ENCODE measurements around the gene NXPH1. TPM values are rescaled to one million over a fixed set of nuclear protein-coding genes. Genes with fewer than 3 reads are reported as not detected.

Gene NXPH1
- polyA plus RNA-seq, 1 donor from 2014 or later = 15.9 TPM

DNA sequence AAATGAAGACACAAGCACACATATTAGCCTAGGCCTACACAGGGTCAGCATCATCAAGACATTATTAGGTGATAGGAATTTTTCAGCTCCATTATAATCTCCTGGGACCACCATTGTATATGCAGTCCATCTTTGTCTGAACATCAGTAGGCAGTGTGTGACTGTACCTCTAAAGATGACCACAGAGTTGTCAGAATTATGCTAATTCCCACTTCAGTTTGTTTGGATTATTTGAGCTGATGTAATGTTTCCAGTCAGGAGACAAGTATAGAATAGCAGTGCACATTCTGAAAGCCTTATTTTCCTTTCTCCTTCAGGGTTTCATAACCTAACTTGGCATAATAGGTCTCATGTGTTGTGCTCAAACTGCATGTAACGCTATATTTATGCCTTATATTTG is 306.4 kb downstream of the NXPH1 start:
- no peak overlapping the region for H3K27ac ChIP-seq (ENCODE audit: low read length)
- no peak overlapping the region for H2AFZ ChIP-seq (ENCODE audit: low read depth, low read length)
- no peaks in the 10 kb centered on the region for H4K20me1 ChIP-seq (ENCODE audit: insufficient read depth)
- no peaks in the 10 kb centered on the region for H3K9me2 ChIP-seq (ENCODE audit: insufficient read depth, low read length)
- H3K9ac ChIP-seq (ENCODE audit: low read length) = no peak overlapping the region
- H3K4me3 ChIP-seq (ENCODE audit: low read length) = no peak overlapping the region
- H3K79me2 ChIP-seq (replicated peaks; ENCODE audit: insufficient read depth, low read length) = no peaks in the 10 kb centered on the region
- H3F3A ChIP-seq (ENCODE audit: insufficient read depth, low read length, poor library complexity, severe bottlenecking) = no peaks in the 10 kb centered on the region
- no peaks in the 10 kb centered on the region for H3K9me3 ChIP-seq (ENCODE audit: low read length)
- H3K27me3 ChIP-seq (ENCODE audit: insufficient read depth, low read depth, low read length) = no peaks in the 10 kb centered on the region
- TF ChIP-seq, protein P1, sequence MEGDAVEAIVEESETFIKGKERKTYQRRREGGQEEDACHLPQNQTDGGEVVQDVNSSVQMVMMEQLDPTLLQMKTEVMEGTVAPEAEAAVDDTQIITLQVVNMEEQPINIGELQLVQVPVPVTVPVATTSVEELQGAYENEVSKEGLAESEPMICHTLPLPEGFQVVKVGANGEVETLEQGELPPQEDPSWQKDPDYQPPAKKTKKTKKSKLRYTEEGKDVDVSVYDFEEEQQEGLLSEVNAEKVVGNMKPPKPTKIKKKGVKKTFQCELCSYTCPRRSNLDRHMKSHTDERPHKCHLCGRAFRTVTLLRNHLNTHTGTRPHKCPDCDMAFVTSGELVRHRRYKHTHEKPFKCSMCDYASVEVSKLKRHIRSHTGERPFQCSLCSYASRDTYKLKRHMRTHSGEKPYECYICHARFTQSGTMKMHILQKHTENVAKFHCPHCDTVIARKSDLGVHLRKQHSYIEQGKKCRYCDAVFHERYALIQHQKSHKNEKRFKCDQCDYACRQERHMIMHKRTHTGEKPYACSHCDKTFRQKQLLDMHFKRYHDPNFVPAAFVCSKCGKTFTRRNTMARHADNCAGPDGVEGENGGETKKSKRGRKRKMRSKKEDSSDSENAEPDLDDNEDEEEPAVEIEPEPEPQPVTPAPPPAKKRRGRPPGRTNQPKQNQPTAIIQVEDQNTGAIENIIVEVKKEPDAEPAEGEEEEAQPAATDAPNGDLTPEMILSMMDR (IDR thresholded peaks at IDR 0.05; ENCODE audit: poor library complexity, severe bottlenecking) = no peak
- TF ChIP-seq EZH2 (IDR thresholded peaks at IDR 0.05; ENCODE audit: borderline replicate concordance, insufficient read depth, low read length, poor library complexity, severe bottlenecking) (no peak), POLR2AphosphoS5 (IDR thresholded peaks at IDR 0.05) (no peak), SMC3 (conservative IDR thresholded peaks at IDR 0.05; ENCODE audit: poor library complexity) (no peak)
- no peaks in the 10 kb centered on the region for H3K36me3 ChIP-seq (ENCODE audit: insufficient read depth, low read length)
- no peak overlapping the region for H3K4me2 ChIP-seq (ENCODE audit: low read length)

DNA sequence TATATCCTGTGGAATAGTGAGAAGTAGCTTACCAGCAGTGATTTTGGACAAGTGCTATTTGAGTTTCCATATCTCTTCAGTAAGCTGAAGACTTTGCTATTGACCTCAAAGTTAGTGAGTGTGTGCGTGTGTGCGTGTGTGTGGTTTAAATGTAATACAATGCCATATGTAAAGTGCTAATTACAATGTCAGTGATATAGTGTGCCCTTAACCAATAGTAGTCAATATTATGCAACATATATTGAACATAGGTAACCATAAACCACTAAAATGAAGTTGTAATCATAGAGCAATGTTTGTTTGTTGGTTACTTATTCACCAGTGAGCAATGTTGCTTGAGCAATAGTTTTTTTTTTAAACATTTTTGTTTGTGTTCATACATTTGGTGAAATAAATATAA is 309.4 kb downstream of the NXPH1 start:
- Histone ChIP-seq H3K9me3 (ENCODE audit: low read length) (no peaks in the 10 kb centered on the region), H3K36me3 (ENCODE audit: insufficient read depth, low read length) (no peaks in the 10 kb centered on the region), H3F3A (ENCODE audit: insufficient read depth, low read length, poor library complexity, severe bottlenecking) (no peaks in the 10 kb centered on the region), H3K4me2 (ENCODE audit: low read length) (no peak overlapping the region), H3K4me3 (ENCODE audit: low read length) (no peak overlapping the region), H3K9me2 (ENCODE audit: insufficient read depth, low read length) (no peaks in the 10 kb centered on the region), H2AFZ (ENCODE audit: low read depth, low read length) (no peak overlapping the region), H3K27ac (ENCODE audit: low read length) (no peak overlapping the region), H3K9ac (ENCODE audit: low read length) (no peak overlapping the region), H4K20me1 (ENCODE audit: insufficient read depth) (no peaks in the 10 kb centered on the region), H3K79me2 (replicated peaks; ENCODE audit: insufficient read depth, low read length) (no peaks in the 10 kb centered on the region), H3K27me3 (ENCODE audit: insufficient read depth, low read depth, low read length) (no peaks in the 10 kb centered on the region)
- no peak for TF ChIP-seq POLR2AphosphoS5 (IDR thresholded peaks at IDR 0.05)
- no peak for TF ChIP-seq EP300 (conservative IDR thresholded peaks at IDR 0.05; ENCODE audit: poor library complexity, severe bottlenecking)
- no peak for TF ChIP-seq SMC3 (conservative IDR thresholded peaks at IDR 0.05; ENCODE audit: poor library complexity)
- no peak for TF ChIP-seq TAF1 (IDR thresholded peaks at IDR 0.05; ENCODE audit: low read depth)
- TF ChIP-seq MXI1 (conservative IDR thresholded peaks at IDR 0.05; ENCODE audit: poor library complexity, severe bottlenecking) = no peak
- TF ChIP-seq, protein P1 (IDR thresholded peaks at IDR 0.05; ENCODE audit: poor library complexity, severe bottlenecking) = no peak
- TF ChIP-seq, protein P2, sequence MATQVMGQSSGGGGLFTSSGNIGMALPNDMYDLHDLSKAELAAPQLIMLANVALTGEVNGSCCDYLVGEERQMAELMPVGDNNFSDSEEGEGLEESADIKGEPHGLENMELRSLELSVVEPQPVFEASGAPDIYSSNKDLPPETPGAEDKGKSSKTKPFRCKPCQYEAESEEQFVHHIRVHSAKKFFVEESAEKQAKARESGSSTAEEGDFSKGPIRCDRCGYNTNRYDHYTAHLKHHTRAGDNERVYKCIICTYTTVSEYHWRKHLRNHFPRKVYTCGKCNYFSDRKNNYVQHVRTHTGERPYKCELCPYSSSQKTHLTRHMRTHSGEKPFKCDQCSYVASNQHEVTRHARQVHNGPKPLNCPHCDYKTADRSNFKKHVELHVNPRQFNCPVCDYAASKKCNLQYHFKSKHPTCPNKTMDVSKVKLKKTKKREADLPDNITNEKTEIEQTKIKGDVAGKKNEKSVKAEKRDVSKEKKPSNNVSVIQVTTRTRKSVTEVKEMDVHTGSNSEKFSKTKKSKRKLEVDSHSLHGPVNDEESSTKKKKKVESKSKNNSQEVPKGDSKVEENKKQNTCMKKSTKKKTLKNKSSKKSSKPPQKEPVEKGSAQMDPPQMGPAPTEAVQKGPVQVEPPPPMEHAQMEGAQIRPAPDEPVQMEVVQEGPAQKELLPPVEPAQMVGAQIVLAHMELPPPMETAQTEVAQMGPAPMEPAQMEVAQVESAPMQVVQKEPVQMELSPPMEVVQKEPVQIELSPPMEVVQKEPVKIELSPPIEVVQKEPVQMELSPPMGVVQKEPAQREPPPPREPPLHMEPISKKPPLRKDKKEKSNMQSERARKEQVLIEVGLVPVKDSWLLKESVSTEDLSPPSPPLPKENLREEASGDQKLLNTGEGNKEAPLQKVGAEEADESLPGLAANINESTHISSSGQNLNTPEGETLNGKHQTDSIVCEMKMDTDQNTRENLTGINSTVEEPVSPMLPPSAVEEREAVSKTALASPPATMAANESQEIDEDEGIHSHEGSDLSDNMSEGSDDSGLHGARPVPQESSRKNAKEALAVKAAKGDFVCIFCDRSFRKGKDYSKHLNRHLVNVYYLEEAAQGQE (IDR thresholded peaks at IDR 0.05; ENCODE audit: borderline replicate concordance) = no peak
- no peak for TF ChIP-seq RAD21 (conservative IDR thresholded peaks at IDR 0.05)
- no peak for TF ChIP-seq EZH2 (IDR thresholded peaks at IDR 0.05; ENCODE audit: borderline replicate concordance, insufficient read depth, low read length, poor library complexity, severe bottlenecking)

All from neural cell (in vitro differentiated cells).